CD4-positive, CD25-positive, alpha-beta regulatory T cell (primary cell): Measurements from ENCODE around the gene SLC8A2. TPM values are rescaled to one million over a fixed set of nuclear protein-coding genes. Genes with fewer than 3 reads are reported as not detected.

Experiments used
- ATAC-seq, 2 donors: fragments of 150-1000 bp; cut with Tn5 transposase; one replicate each; pipeline ENCODE4 v1.10.0; 2021; ENCODE audit warnings: low read depth in 2 of 2, moderate number of reproducible peaks in 2 of 2, moderate library complexity in 1 of 2
- DNase-seq, 3 donors: peaks; one replicate each; pipeline versions ENCODE4 v3.0.0 to v3.0.0-alpha.2; 2012 to 2022; ENCODE audit warnings: mixed read lengths in 1 of 3
- H3K27ac ChIP-seq: one replicate; pipeline ENCODE4 v1.7.0; 2013; ENCODE audit warnings: mild to moderate bottlenecking, low read length; ENCODE audit not compliant: insufficient read depth, poor library complexity, severe bottlenecking
- H3K27me3 ChIP-seq: one replicate; pipeline ENCODE4 v1.7.0; 2013; ENCODE audit warnings: low read length; ENCODE audit not compliant: control insufficient read depth, insufficient read depth
- H3K36me3 ChIP-seq: one replicate; pipeline ENCODE4 v1.7.0; 2013; ENCODE audit warnings: mild to moderate bottlenecking, low read length, moderate library complexity; ENCODE audit not compliant: control insufficient read depth, insufficient read depth
- H3K4me1 ChIP-seq: 2 replicates; pipeline ENCODE4 v1.7.0; 2013; ENCODE audit warnings: mild to moderate bottlenecking, low read length; ENCODE audit not compliant: insufficient read depth, control insufficient read depth, poor library complexity, severe bottlenecking
- H3K4me3 ChIP-seq: one replicate; pipeline ENCODE4 v1.7.0; 2013; ENCODE audit warnings: low read depth, mild to moderate bottlenecking, low read length, moderate library complexity
- H3K9me3 ChIP-seq, 2 experiments: 1 replicate in 1 of 2; 2 replicates in 1 of 2; pipeline ENCODE4 v1.7.0; 2013; ENCODE audit warnings: low read length in 2 of 2, mild to moderate bottlenecking in 1 of 2, moderate library complexity in 1 of 2; ENCODE audit not compliant: control insufficient read depth in 2 of 2
- H3K27ac Mint-ChIP-seq, 3 donors: one replicate each; pipeline ENCODE4 v1.8.0; 2020 to 2022; ENCODE audit warnings: mild to moderate bottlenecking in 3 of 3, mixed read lengths in 3 of 3, moderate library complexity in 2 of 3
- H3K27me3 Mint-ChIP-seq: one replicate; pipeline ENCODE4 v1.8.0; 2022; ENCODE audit warnings: mild to moderate bottlenecking, mixed read lengths
- H3K36me3 Mint-ChIP-seq: one replicate; pipeline ENCODE4 v1.8.0; 2020; ENCODE audit warnings: mixed read lengths
- H3K4me1 Mint-ChIP-seq, 4 donors: one replicate each; pipeline ENCODE4 v1.8.0; 2020 to 2022; ENCODE audit warnings: mixed read lengths in 4 of 4, mild to moderate bottlenecking in 1 of 4
- H3K4me3 Mint-ChIP-seq, 4 donors: one replicate each; pipeline ENCODE4 v1.8.0; 2020 to 2022; ENCODE audit warnings: mild to moderate bottlenecking in 4 of 4, mixed read lengths in 4 of 4, moderate library complexity in 3 of 4
- H3K9me3 Mint-ChIP-seq, 7 donors: one replicate each; pipeline ENCODE4 v1.8.0; 2020 to 2022; ENCODE audit warnings: mixed read lengths in 7 of 7, mild to moderate bottlenecking in 3 of 7, moderate library complexity in 2 of 7
- polyA plus RNA-seq, 4 donors: library from polyadenylated mRNA; unstranded; fragments of 300-500 nt; fragmentation: Illumina TruSeq; gene quantifications; one replicate each; pipeline ENCODE4 v1.2.3, GENCODE V29; 2021
- total RNA-seq: library from RNA; stranded (reverse); gene quantifications from one replicate; pipeline ENCODE4 v1.2.3, GENCODE V29; 2022

The SLC8A2 gene
- total and polyA plus RNA-seq, 5 donors from 2014 or later, result not detected

GRCh38 chr19:47483200-47483599 is 11.5 kb upstream of the SLC8A2 start:
- Mint-ChIP-seq H3K36me3 (no peaks in the 10 kb centered on the region), H3K4me1 (peaks cover 0 to 43% (median 19%) of the 10 kb centered on the region in 4 donors), H3K9me3 (no peaks in the 10 kb centered on the region), H3K27me3 (no peaks in the 10 kb centered on the region), H3K4me3 (peak overlapping the region; percentile 93 to 98 (median 96)), H3K27ac (peak overlapping the region in 1 of 3 donors; percentile 98)
- DNase-seq (no peak), ATAC-seq (no peak)
- Histone ChIP-seq H3K4me1 (peaks cover 18% of the 10 kb centered on the region), H3K27ac (no peak overlapping the region), H3K36me3 (no peaks in the 10 kb centered on the region), H3K27me3 (no peaks in the 10 kb centered on the region), H3K9me3 (no peaks in the 10 kb centered on the region), H3K4me3 (no peak overlapping the region)

- no peaks in the 10 kb centered on the region for H3K27me3 Mint-ChIP-seq
- H3K9me3 Mint-ChIP-seq, result no peaks in the 10 kb centered on the region
- ATAC-seq (no peak), DNase-seq (no peak)
- Histone ChIP-seq H3K27me3 (no peaks in the 10 kb centered on the region), H3K9me3 (no peaks in the 10 kb centered on the region), H3K4me1 (peaks cover 18% of the 10 kb centered on the region), H3K27ac (no peak overlapping the region), H3K4me3 (no peak overlapping the region), H3K36me3 (no peaks in the 10 kb centered on the region)
- H3K4me1 Mint-ChIP-seq, result peaks cover 0 to 33% (median 18%) of the 10 kb centered on the region in 4 donors
- H3K4me3 Mint-ChIP-seq, result peak overlapping the region in 2 of 4 donors; percentile 43 to 76
- peak overlapping the region in 1 of 3 donors; percentile 32 for H3K27ac Mint-ChIP-seq
- no peaks in the 10 kb centered on the region for H3K36me3 Mint-ChIP-seq
These were observed 9.9 kb upstream of the SLC8A2 start for GRCh38 chr19:47481460-47482052.

- H3K4me1 ChIP-seq, result peaks cover 18% of the 10 kb centered on the region
- Mint-ChIP-seq H3K4me1 (peaks cover 0 to 30% (median 17%) of the 10 kb centered on the region in 4 donors), H3K4me3 (peak overlapping the region in 1 of 4 donors; percentile 38), H3K27me3 (no peaks in the 10 kb centered on the region), H3K27ac (no peak overlapping the region), H3K36me3 (no peaks in the 10 kb centered on the region), H3K9me3 (no peaks in the 10 kb centered on the region)
- H3K4me3 ChIP-seq, result no peak overlapping the region
- no peaks in the 10 kb centered on the region for H3K36me3 ChIP-seq
- no peak for ATAC-seq
- H3K27me3 ChIP-seq, result no peaks in the 10 kb centered on the region
- DNase-seq, result no peak
- H3K9me3 ChIP-seq, result no peaks in the 10 kb centered on the region
- H3K27ac ChIP-seq, result no peak overlapping the region
These were observed 9.0 kb upstream of the SLC8A2 start for GRCh38 chr19:47480658-47481057.

- Histone ChIP-seq H3K27ac (no peak overlapping the region), H3K4me1 (peaks cover 13% of the 10 kb centered on the region), H3K4me3 (no peak overlapping the region), H3K9me3 (no peaks in the 10 kb centered on the region), H3K27me3 (no peaks in the 10 kb centered on the region), H3K36me3 (no peaks in the 10 kb centered on the region)
- ATAC-seq (no peak), DNase-seq (no peak)
- Mint-ChIP-seq H3K27ac (peak overlapping the region in 1 of 3 donors; percentile 31), H3K36me3 (no peaks in the 10 kb centered on the region), H3K4me3 (no peak overlapping the region), H3K27me3 (no peaks in the 10 kb centered on the region), H3K9me3 (no peaks in the 10 kb centered on the region), H3K4me1 (peaks cover 0 to 23% (median 9%) of the 10 kb centered on the region in 4 donors)
These were observed 8.2 kb upstream of the SLC8A2 start for GRCh38 chr19:47479701-47480503.

GRCh38 chr19:47476438-47476972 is 4.8 kb upstream of the SLC8A2 start:
- no peak overlapping the region for H3K4me3 Mint-ChIP-seq
- peaks cover 0 to 7% (median 4%) of the 10 kb centered on the region in 4 donors for H3K4me1 Mint-ChIP-seq
- Histone ChIP-seq H3K4me3 (no peak overlapping the region), H3K36me3 (no peaks in the 10 kb centered on the region), H3K4me1 (peaks cover 6% of the 10 kb centered on the region), H3K27ac (no peak overlapping the region), H3K9me3 (no peaks in the 10 kb centered on the region), H3K27me3 (peaks cover 2% of the 10 kb centered on the region)
- no peaks in the 10 kb centered on the region for H3K36me3 Mint-ChIP-seq
- H3K9me3 Mint-ChIP-seq, result peaks cover 0 to 2% (median 0%) of the 10 kb centered on the region in 7 donors
- H3K27ac Mint-ChIP-seq, result no peak overlapping the region
- H3K27me3 Mint-ChIP-seq, result peaks cover 10% of the 10 kb centered on the region
- DNase-seq (no peak), ATAC-seq (no peak)

- peaks cover 0 to 15% (median 10%) of the 10 kb centered on the region in 4 donors for H3K4me1 Mint-ChIP-seq
- Histone ChIP-seq H3K27ac (no peak overlapping the region), H3K36me3 (no peaks in the 10 kb centered on the region), H3K27me3 (peaks cover 7% of the 10 kb centered on the region), H3K4me1 (peaks cover 8% of the 10 kb centered on the region), H3K4me3 (no peak overlapping the region), H3K9me3 (no peaks in the 10 kb centered on the region)
- no peak for ATAC-seq
- DNase-seq, result no peak
- H3K27ac Mint-ChIP-seq, result no peak overlapping the region
- peaks cover 0 to 2% (median 0%) of the 10 kb centered on the region in 7 donors for H3K9me3 Mint-ChIP-seq
- no peaks in the 10 kb centered on the region for H3K36me3 Mint-ChIP-seq
- peak overlapping the region in 1 of 4 donors; percentile 27 for H3K4me3 Mint-ChIP-seq
- peaks cover 20% of the 10 kb centered on the region for H3K27me3 Mint-ChIP-seq
These were observed 3.8 kb upstream of the SLC8A2 start for GRCh38 chr19:47475465-47475864.

- DNase-seq (no peak), ATAC-seq (no peak)
- H3K4me1 ChIP-seq, result peaks cover 8% of the 10 kb centered on the region
- Mint-ChIP-seq H3K4me3 (no peak overlapping the region), H3K4me1 (peaks cover 0 to 19% (median 8%) of the 10 kb centered on the region in 4 donors), H3K9me3 (peaks cover 0 to 2% (median 0%) of the 10 kb centered on the region in 7 donors), H3K27ac (no peak overlapping the region), H3K36me3 (no peaks in the 10 kb centered on the region), H3K27me3 (peaks cover 41% of the 10 kb centered on the region)
- H3K27ac ChIP-seq, result no peak overlapping the region
- H3K27me3 ChIP-seq, result peaks cover 8% of the 10 kb centered on the region
- H3K36me3 ChIP-seq, result no peaks in the 10 kb centered on the region
- H3K9me3 ChIP-seq, result no peaks in the 10 kb centered on the region
- H3K4me3 ChIP-seq, result no peak overlapping the region
These were observed 1.6 kb upstream of the SLC8A2 start for GRCh38 chr19:47473336-47473735.
